ENCODE data around the gene JMJD8.

Gene JMJD8

DNA sequence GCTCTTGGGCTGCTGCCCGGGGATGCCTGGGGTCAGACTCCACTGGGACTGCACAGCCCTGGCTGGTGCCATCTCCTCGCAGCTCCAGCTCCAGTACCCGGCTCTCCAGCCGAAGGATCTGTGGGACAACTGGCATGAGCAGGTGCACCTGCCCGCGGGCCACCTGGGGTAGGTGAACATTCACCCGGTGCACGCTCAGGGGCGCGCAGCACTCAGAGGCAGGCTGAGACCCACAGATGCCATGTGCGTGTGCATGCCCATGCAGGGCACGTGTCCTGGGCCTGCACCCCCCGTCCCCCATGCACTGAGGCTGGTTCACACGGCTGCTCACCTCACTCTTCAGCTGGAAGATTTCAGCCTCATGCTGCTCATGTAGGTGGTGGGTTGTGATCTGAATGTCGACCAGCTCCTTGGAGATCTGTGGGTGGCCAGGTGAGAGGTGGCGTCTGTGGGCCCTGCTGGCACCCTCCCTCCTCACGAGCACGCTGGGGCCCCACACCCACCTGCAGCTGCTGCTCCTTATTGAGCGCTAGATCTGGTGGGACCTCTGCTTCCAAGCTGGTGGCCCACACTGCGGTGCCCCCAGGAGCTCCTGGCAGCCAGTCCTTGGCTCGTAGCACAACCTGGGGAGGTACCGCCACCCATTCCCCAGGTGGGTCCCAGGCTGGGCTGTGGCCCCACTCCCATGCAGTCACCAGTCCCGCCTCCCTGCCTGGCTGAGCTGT lies 41.5 kb upstream of the JMJD8 start:
- H4K20me1 ChIP-seq (ENCODE audit: insufficient read depth): no peaks in the 10 kb centered on the region
- H3K27me3 ChIP-seq (ENCODE audit: insufficient read depth, low read depth): no peaks in the 10 kb centered on the region
- TF ChIP-seq CTCF (conservative IDR thresholded peaks at IDR 0.05; ENCODE audit: low read depth, low read length): no peak
- no peaks in the 10 kb centered on the region for H3K36me3 ChIP-seq (ENCODE audit: insufficient read depth)
- no peaks in the 10 kb centered on the region for H3K79me2 ChIP-seq (ENCODE audit: insufficient read depth, low read depth)
- no peak overlapping the region for H3K4me3 ChIP-seq (IDR thresholded peaks at IDR 0.05; ENCODE audit: insufficient read depth, low read depth, low read length)
- no peak overlapping the region for H3K9ac ChIP-seq
- no peak overlapping the region for H2AFZ ChIP-seq (ENCODE audit: low read depth)
- no peak overlapping the region for H3K27ac ChIP-seq
- peaks cover 44% of the 10 kb centered on the region for H3K4me1 ChIP-seq (ENCODE audit: low read depth, poor library complexity, severe bottlenecking)
- H3K4me2 ChIP-seq: peak overlapping the region; percentile 98; the same call in 1 of the 2 replicates

- no peak overlapping the region for H3K27ac ChIP-seq
- H2AFZ ChIP-seq (ENCODE audit: low read depth): no peak overlapping the region
- no peaks in the 10 kb centered on the region for H4K20me1 ChIP-seq (ENCODE audit: insufficient read depth)
- H3K27me3 ChIP-seq (ENCODE audit: insufficient read depth, low read depth): no peaks in the 10 kb centered on the region
- no peaks in the 10 kb centered on the region for H3K36me3 ChIP-seq (ENCODE audit: insufficient read depth)
- H3K4me1 ChIP-seq (ENCODE audit: low read depth, poor library complexity, severe bottlenecking): peaks cover 46% of the 10 kb centered on the region
- peak overlapping the region; percentile 17; the same call in 1 of the 2 replicates for H3K4me2 ChIP-seq
- no peak overlapping the region for H3K4me3 ChIP-seq (IDR thresholded peaks at IDR 0.05; ENCODE audit: insufficient read depth, low read depth, low read length)
- H3K9ac ChIP-seq: no peak overlapping the region
- TF ChIP-seq CTCF (conservative IDR thresholded peaks at IDR 0.05; ENCODE audit: low read depth, low read length): no peak
- no peaks in the 10 kb centered on the region for H3K79me2 ChIP-seq (ENCODE audit: insufficient read depth, low read depth)
Observed at GRCh38 chr16:725041-725376, 40.9 kb upstream of the JMJD8 start.

GRCh38 chr16:724188-725040 lies 40.3 kb upstream of the JMJD8 start:
- Histone ChIP-seq H3K79me2 (ENCODE audit: insufficient read depth, low read depth) (no peaks in the 10 kb centered on the region), H3K4me3 (IDR thresholded peaks at IDR 0.05; ENCODE audit: insufficient read depth, low read depth, low read length) (no peak overlapping the region), H3K4me2 (peak overlapping the region; percentile 24; the same call in 1 of the 2 replicates), H3K36me3 (ENCODE audit: insufficient read depth) (no peaks in the 10 kb centered on the region), H4K20me1 (ENCODE audit: insufficient read depth) (no peaks in the 10 kb centered on the region), H3K27me3 (ENCODE audit: insufficient read depth, low read depth) (no peaks in the 10 kb centered on the region), H3K9ac (no peak overlapping the region), H3K4me1 (ENCODE audit: low read depth, poor library complexity, severe bottlenecking) (peaks cover 52% of the 10 kb centered on the region), H2AFZ (ENCODE audit: low read depth) (no peak overlapping the region), H3K27ac (no peak overlapping the region)
- no peak for TF ChIP-seq CTCF (conservative IDR thresholded peaks at IDR 0.05; ENCODE audit: low read depth, low read length)

- no peak overlapping the region for H3K4me3 ChIP-seq (IDR thresholded peaks at IDR 0.05; ENCODE audit: insufficient read depth, low read depth, low read length)
- no peaks in the 10 kb centered on the region for H3K27me3 ChIP-seq (ENCODE audit: insufficient read depth, low read depth)
- no peak overlapping the region for H2AFZ ChIP-seq (ENCODE audit: low read depth)
- H3K4me1 ChIP-seq (ENCODE audit: low read depth, poor library complexity, severe bottlenecking): peaks cover 58% of the 10 kb centered on the region
- H3K9ac ChIP-seq: no peak overlapping the region
- H3K27ac ChIP-seq: no peak overlapping the region
- no peaks in the 10 kb centered on the region for H4K20me1 ChIP-seq (ENCODE audit: insufficient read depth)
- H3K79me2 ChIP-seq (ENCODE audit: insufficient read depth, low read depth): no peaks in the 10 kb centered on the region
- H3K36me3 ChIP-seq (ENCODE audit: insufficient read depth): no peaks in the 10 kb centered on the region
- no peak overlapping the region for H3K4me2 ChIP-seq
- TF ChIP-seq CTCF (conservative IDR thresholded peaks at IDR 0.05; ENCODE audit: low read depth, low read length): no peak
Observed at GRCh38 chr16:723695-724094, 39.6 kb upstream of the JMJD8 start.
